ENCODE measurements around the gene TLDC2. TPM values are rescaled to one million over a fixed set of nuclear protein-coding genes. Genes with fewer than 3 reads are reported as not detected.
"Not testable (repeated sequence)": the region's sequence is repeated elsewhere in the genome, so short reads cannot be mapped to it uniquely, and the experiment has no call there.

The TLDC2 gene
- total RNA-seq, 1 experiment from 2014 or later, result 0.32 TPM

GRCh38 chr20:36932476-36933426, 56.8 kb downstream of the TLDC2 start:
- H3K36me3 ChIP-seq (ENCODE audit: control insufficient read depth in 1 of 2, insufficient read depth in 2 of 2, low read length in 2 of 2), result no peaks in the 10 kb centered on the region
- no peaks in the 10 kb centered on the region for H4K20me1 ChIP-seq (ENCODE audit: insufficient read depth)
- TF ChIP-seq RAD21 (IDR thresholded peaks at IDR 0.05; ENCODE audit: low read depth), result no peak
- TF ChIP-seq EGR1 (IDR thresholded peaks at IDR 0.05; ENCODE audit: low read depth), result no peak
- TF ChIP-seq POLR2A (IDR thresholded peaks at IDR 0.05; ENCODE audit: borderline replicate concordance, extremely low read depth, insufficient read depth, insufficient read length), result no peak
- no peak for TF ChIP-seq TCF7L2 (IDR thresholded peaks at IDR 0.05; ENCODE audit: borderline replicate concordance, extremely low read depth, insufficient read depth, insufficient read length)
- TF ChIP-seq ZFX (IDR thresholded peaks at IDR 0.05), result no peak
- no peak for TF ChIP-seq SP1 (IDR thresholded peaks at IDR 0.05; ENCODE audit: low read depth)
- TF ChIP-seq ELF1 (IDR thresholded peaks at IDR 0.05; ENCODE audit: borderline replicate concordance, low read depth), result no peak
- TF ChIP-seq CBX3 (IDR thresholded peaks at IDR 0.05; ENCODE audit: low read depth), result no peak
- no peak for TF ChIP-seq JUND (IDR thresholded peaks at IDR 0.05)
- no peak for TF ChIP-seq FOSL1 (IDR thresholded peaks at IDR 0.05; ENCODE audit: low read depth)
- TF ChIP-seq ZBTB33 (IDR thresholded peaks at IDR 0.05; ENCODE audit: extremely low read depth, insufficient replicate concordance, low read length), result no peak
- no peak for TF ChIP-seq ATF3 (IDR thresholded peaks at IDR 0.05)
- TF ChIP-seq SRF (IDR thresholded peaks at IDR 0.05; ENCODE audit: low read depth), result no peak
- TF ChIP-seq EZH2 (IDR thresholded peaks at IDR 0.05), result no peak
- no peaks in the 10 kb centered on the region for H3K79me2 ChIP-seq (ENCODE audit: insufficient read depth, low read length)
- ATAC-seq (no peak), DNase-seq (ENCODE audit: low read depth, low spot score) (no peak)
- no peaks in the 10 kb centered on the region for H3K27me3 ChIP-seq (ENCODE audit: insufficient read depth, low read length)
- no peaks in the 10 kb centered on the region for H3K9me3 ChIP-seq (ENCODE audit: control insufficient read depth in 1 of 2, insufficient read depth in 1 of 2, low read depth in 1 of 2, low read length in 2 of 2)
- intact Hi-C loops (cut with micrococcal nuclease), result no loop called here
- no peak overlapping the region for H3K27ac ChIP-seq (ENCODE audit: low read depth, low read length)
- ChIA-PET RAD21 (ENCODE audit: low non-redundant PET in 1 of 2, low total read pairs in 2 of 2, uncharacterized antibody in 2 of 2, unreplicated experiment in 2 of 2) (no interaction called here), CTCF (no interaction called here), POLR2A (no interaction called here)
- no peak overlapping the region for H3K4me3 ChIP-seq (replicated peaks in 1 of 2; ENCODE audit: low read depth in 1 of 2, low read length in 2 of 2)
- no peak overlapping the region for H2AFZ ChIP-seq (ENCODE audit: low read depth, low read length, poor library complexity, severe bottlenecking)
- no peak overlapping the region for H3K4me2 ChIP-seq (ENCODE audit: low read length)
- no peaks in the 10 kb centered on the region for H3K9me2 ChIP-seq (ENCODE audit: insufficient read depth)
- no peak overlapping the region for H3K9ac ChIP-seq (ENCODE audit: low read length)
- peaks cover 0 to 10% of the 10 kb centered on the region in 2 experiments; a peak in 2 of 4 replicates for H3K4me1 ChIP-seq (ENCODE audit: control insufficient read depth in 1 of 2, insufficient read depth in 2 of 2, low read length in 2 of 2)
- no TSS peak for BruUV-seq (replicated peaks)

GRCh38 chr20:36933571-36933970, 57.6 kb downstream of the TLDC2 start:
- CTCF ChIA-PET; H3K9me3 ChIP-seq (ENCODE audit: control insufficient read depth in 1 of 2, insufficient read depth in 1 of 2, low read depth in 1 of 2, low read length in 2 of 2); ATAC-seq; H3K36me3 ChIP-seq (ENCODE audit: control insufficient read depth in 1 of 2, insufficient read depth in 2 of 2, low read length in 2 of 2); POLR2A ChIA-PET; H3K27me3 ChIP-seq (ENCODE audit: insufficient read depth, low read length); BruUV-seq (replicated peaks); H3K4me3 ChIP-seq (replicated peaks in 1 of 2; ENCODE audit: low read depth in 1 of 2, low read length in 2 of 2); DNase-seq (ENCODE audit: low read depth, low spot score); H4K20me1 ChIP-seq (ENCODE audit: insufficient read depth); H3K27ac ChIP-seq (ENCODE audit: low read depth, low read length); H3K9ac ChIP-seq (ENCODE audit: low read length); intact Hi-C loops (cut with micrococcal nuclease); H3K79me2 ChIP-seq (ENCODE audit: insufficient read depth, low read length); RAD21 ChIA-PET (ENCODE audit: low non-redundant PET in 1 of 2, low total read pairs in 2 of 2, uncharacterized antibody in 2 of 2, unreplicated experiment in 2 of 2); H2AFZ ChIP-seq (ENCODE audit: low read depth, low read length, poor library complexity, severe bottlenecking); H3K4me2 ChIP-seq (ENCODE audit: low read length); H3K9me2 ChIP-seq (ENCODE audit: insufficient read depth): not testable (repeated sequence)
- H3K4me1 ChIP-seq (ENCODE audit: control insufficient read depth in 1 of 2, insufficient read depth in 2 of 2, low read length in 2 of 2), result peaks cover 0 to 10% of the 10 kb centered on the region in 2 experiments; a peak in 2 of 4 replicates
